Measurements from ENCODE around the gene ELMO3. TPM values are rescaled to one million over a fixed set of nuclear protein-coding genes. Genes with fewer than 3 reads are reported as not detected.

Gene ELMO3
- total and polyA plus RNA-seq, 2 of the 13 experiments (the other 11 are each of a cell fraction or from before 2014, with no cell fraction given), result 2.6 to 4.0 TPM

DNA sequence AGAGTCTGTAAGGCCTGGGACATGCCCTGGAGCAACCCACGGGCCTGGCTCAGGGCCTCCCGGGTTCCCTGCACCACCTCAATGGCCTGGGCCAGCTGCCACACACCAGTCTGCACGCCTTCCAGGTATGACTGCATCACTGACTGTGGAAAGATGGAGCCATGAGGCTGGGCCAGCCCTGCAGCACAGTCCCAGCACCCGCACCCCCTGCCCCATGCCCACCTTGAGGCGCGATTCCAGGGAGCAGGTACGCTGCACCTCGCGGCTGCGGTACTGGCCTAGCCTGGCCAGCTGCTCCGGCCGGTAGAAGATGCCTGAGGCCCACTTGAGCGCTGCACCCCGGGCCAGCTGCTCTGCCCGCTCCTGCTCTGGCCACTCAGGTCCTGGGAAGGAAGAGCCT lies 10.1 kb upstream of the ELMO3 start (continued):
- TF ChIP-seq CSRNP1 (CRISPR knock-in tag; IDR thresholded peaks at IDR 0.05), result no peak

- H3K4me2 ChIP-seq (ENCODE audit: low read depth, low read length), result peak within 1 kb of the TSS; percentile 36
- ATAC-seq, result no peak
- CTCF ChIA-PET (ENCODE audit: low intra/inter-chr PET ratio, low total read pairs), result no interaction called here
- intact Hi-C loops (cut with micrococcal nuclease; ENCODE audit: unreplicated experiment), result no loop called here
- POLR2A ChIA-PET, result interaction anchor here (1.0 kb wide), 1 partner anchor 20 kb away, joined by 4 read pairs; the partner anchor contains the start of gene NOL3
- H3K9ac ChIP-seq (ENCODE audit: insufficient read depth, low read depth, low read length), result no peak within 1 kb of the TSS
- in situ Hi-C loops (cut with HindIII; ENCODE audit: extremely low pct_ligation_motif_present, low pct_unique_long_range_greater_than_20kb), result no loop called here
- no peak for DNase-seq (ENCODE audit: low spot score)
- H2AFZ ChIP-seq (ENCODE audit: low read length), result no peak within 1 kb of the TSS
- no peak within 1 kb of the TSS for H3K27ac ChIP-seq (ENCODE audit: extremely low read length, insufficient read depth, low read length)
- no peak for FAIRE-seq
- H3K27me3 ChIP-seq (ENCODE audit: control insufficient read depth in 1 of 2, insufficient read depth in 2 of 2, low read length in 2 of 2), result peaks cover 7 to 16% of the 10 kb centered on the region in 2 experiments; a peak in 2 of 5 replicates
- H3K79me2 ChIP-seq (ENCODE audit: insufficient read depth, low read length), result peaks cover 21% of the 10 kb centered on the region
- H3K36me3 ChIP-seq (replicated peaks in 1 of 2; ENCODE audit: control insufficient read depth in 1 of 2, insufficient read depth in 2 of 2, low read length in 2 of 2), result peaks cover 13 to 15% of the 10 kb centered on the region in 2 experiments; a peak in 4 of 5 replicates
- H4K20me1 ChIP-seq (ENCODE audit: insufficient read depth, low read length), result no peaks in the 10 kb centered on the region; the same call in 1 of the 2 replicates
- BruUV-seq (replicated peaks), result no TSS peak
- peak within 1 kb of the TSS in 1 of 3 experiments; percentile 4; a peak in 1 of 6 replicates for H3K4me3 ChIP-seq (replicated peaks in 1 of 3; ENCODE audit: insufficient read depth in 1 of 3, low read depth in 2 of 3, low read length in 3 of 3)
- WGBS (ENCODE audit: low lambda C conversion rate), result 18% methylated on average over 6 of the region's 6 CpGs
- H3K9me3 ChIP-seq (ENCODE audit: low read length), result no peaks in the 10 kb centered on the region
- H3K4me1 ChIP-seq (ENCODE audit: insufficient read depth, low read length), result peaks cover 59% of the 10 kb centered on the region
- TF ChIP-seq ZFP90 (CRISPR knock-in tag; IDR thresholded peaks at IDR 0.05; ENCODE audit: borderline replicate concordance), result no peak
- TF ChIP-seq, protein P1, sequence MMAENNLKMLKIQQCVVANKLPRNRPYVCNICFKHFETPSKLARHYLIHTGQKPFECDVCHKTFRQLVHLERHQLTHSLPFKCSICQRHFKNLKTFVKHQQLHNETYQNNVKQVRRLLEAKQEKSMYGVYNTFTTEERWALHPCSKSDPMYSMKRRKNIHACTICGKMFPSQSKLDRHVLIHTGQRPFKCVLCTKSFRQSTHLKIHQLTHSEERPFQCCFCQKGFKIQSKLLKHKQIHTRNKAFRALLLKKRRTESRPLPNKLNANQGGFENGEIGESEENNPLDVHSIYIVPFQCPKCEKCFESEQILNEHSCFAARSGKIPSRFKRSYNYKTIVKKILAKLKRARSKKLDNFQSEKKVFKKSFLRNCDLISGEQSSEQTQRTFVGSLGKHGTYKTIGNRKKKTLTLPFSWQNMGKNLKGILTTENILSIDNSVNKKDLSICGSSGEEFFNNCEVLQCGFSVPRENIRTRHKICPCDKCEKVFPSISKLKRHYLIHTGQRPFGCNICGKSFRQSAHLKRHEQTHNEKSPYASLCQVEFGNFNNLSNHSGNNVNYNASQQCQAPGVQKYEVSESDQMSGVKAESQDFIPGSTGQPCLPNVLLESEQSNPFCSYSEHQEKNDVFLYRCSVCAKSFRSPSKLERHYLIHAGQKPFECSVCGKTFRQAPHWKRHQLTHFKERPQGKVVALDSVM (CRISPR knock-in tag; IDR thresholded peaks at IDR 0.05), result no peak
- TF ChIP-seq SRF (IDR thresholded peaks at IDR 0.05; ENCODE audit: low read depth, low read length), result no peak
- no peak for TF ChIP-seq RNF219 (CRISPR knock-in tag; IDR thresholded peaks at IDR 0.05)
- no peak for TF ChIP-seq ATF2 (CRISPR knock-in tag; IDR thresholded peaks at IDR 0.05)
- TF ChIP-seq HDAC2 (CRISPR knock-in tag; IDR thresholded peaks at IDR 0.05), result no peak
- TF ChIP-seq KDM6A (CRISPR knock-in tag; IDR thresholded peaks at IDR 0.05; ENCODE audit: low read depth), result no peak
- TF ChIP-seq ETS1 (CRISPR knock-in tag; IDR thresholded peaks at IDR 0.05), result no peak
- no peak for TF ChIP-seq PHF5A (CRISPR knock-in tag; IDR thresholded peaks at IDR 0.05; ENCODE audit: low read depth, unreplicated experiment)
- TF ChIP-seq ZNF619 (CRISPR knock-in tag; IDR thresholded peaks at IDR 0.05), result no peak
- no peak for TF ChIP-seq KDM5B (CRISPR knock-in tag; IDR thresholded peaks at IDR 0.05; ENCODE audit: borderline replicate concordance)
- no peak for TF ChIP-seq ZFP36 (IDR thresholded peaks at IDR 0.05; ENCODE audit: borderline replicate concordance, low read depth, low read length, partially characterized antibody)
- TF ChIP-seq STAG1 (CRISPR knock-in tag; IDR thresholded peaks at IDR 0.05), result no peak
- no peak for TF ChIP-seq ZNF496 (CRISPR knock-in tag; IDR thresholded peaks at IDR 0.05; ENCODE audit: insufficient replicate concordance)
These were observed 8.9 kb upstream of the ELMO3 start, which contains the start of gene EXOC3L1 for GRCh38 chr16:67190041-67190440. TSS of gene EXOC3L1 (minus strand) at chr16:67190136. CDS start at chr16:67189676, 460 bp downstream.

Measured in HepG2 (cell line).